K562 (cell line): Measurements from ENCODE around the gene ADCYAP1R1.

ENCODE experiments used
- CBX5 ChIP-seq: IDR thresholded peaks from 2 replicates; pipeline ENCODE4 v1.6.1; 2014; ENCODE audit warnings: low read depth, borderline replicate concordance
- CHD2 ChIP-seq: IDR thresholded peaks from 2 replicates; pipeline ENCODE4 v1.6.1; 2011; ENCODE audit warnings: low read depth, low read length
- CTCF ChIP-seq, 3 experiments: IDR thresholded peaks in 2 of 3; conservative IDR thresholded peaks in 1 of 3; 2 replicates each; pipeline ENCODE4 v1.5.1; 2011 to 2012; ENCODE audit warnings: low read length in 3 of 3, mild to moderate bottlenecking in 3 of 3, control low read depth in 2 of 3, improper control_type of control experiment in 1 of 3, inconsistent platforms in 1 of 3, low read depth in 1 of 3, mixed read lengths in 1 of 3, moderate library complexity in 1 of 3; ENCODE audit not compliant: insufficient read depth in 2 of 3
- GABPA ChIP-seq: fragments of 200-800 bp; sonication (Bioruptor generic); conservative IDR thresholded peaks from 2 replicates; pipeline ENCODE4 v1.6.1; 2016; ENCODE audit warnings: low read depth, missing genetic modification characterization, missing compliant biosample characterization
- MTA3 ChIP-seq: fragments of 450-650 bp; formaldehyde crosslinking; IDR thresholded peaks from 2 replicates; pipeline ENCODE4 v1.6.1; 2017; ENCODE audit warnings: mild to moderate bottlenecking, borderline replicate concordance
- POLR2A ChIP-seq: fragments of 450-650 bp; conservative IDR thresholded peaks from 2 replicates; pipeline ENCODE4 v1.6.1; 2016
- PREB ChIP-seq: sonication (generic); formaldehyde crosslinking; IDR thresholded peaks from 2 replicates; pipeline ENCODE4 v1.8.1; 2023; ENCODE audit warnings: mild to moderate bottlenecking, missing genetic modification reagents
- SETDB1 ChIP-seq: IDR thresholded peaks from one replicate; pipeline ENCODE4 v1.6.1; 2012; ENCODE audit warnings: low read length, control low read depth, inconsistent platforms
- TCF7 ChIP-seq: sonication (generic); IDR thresholded peaks from 2 replicates; pipeline ENCODE4 v1.6.1; 2016; ENCODE audit warnings: antibody characterized with exemption, borderline replicate concordance
- TSHZ1 ChIP-seq: fragments of 250-450 bp; sonication (Bioruptor Pico); IDR thresholded peaks from 2 replicates; pipeline ENCODE4 v1.4.0; 2020; ENCODE audit warnings: mild to moderate bottlenecking, moderate library complexity
- ZNF324 ChIP-seq: fragments of 250-450 bp; sonication (Bioruptor Pico); IDR thresholded peaks from 2 replicates; pipeline ENCODE4 v1.4.0; 2020; ENCODE audit warnings: mild to moderate bottlenecking
- ZNF398 ChIP-seq: fragments of 250-450 bp; sonication (Bioruptor Pico); IDR thresholded peaks from 2 replicates; pipeline ENCODE4 v1.8.0; 2021; ENCODE audit warnings: moderate library complexity, mild to moderate bottlenecking, inconsistent platforms

- TF ChIP-seq ZNF324 (no peak), TSHZ1 (CRISPR knock-in tag) (no peak), PREB (CRISPR knock-in tag) (no peak), CHD2 (no peak), CTCF (IDR thresholded peaks at IDR 0.05 in 2 of 3, conservative IDR thresholded peaks at IDR 0.05 in 1 of 3; ENCODE audit: insufficient read depth in 2 of 3, low read depth in 1 of 3, low read length in 3 of 3) (no peak), SETDB1 (no peak), TCF7 (no peak), MTA3 (no peak), GABPA (no peak), POLR2A (no peak), CBX5 (no peak), ZNF398 (CRISPR knock-in tag) (no peak)
Observed at GRCh38 chr7:31004393-31004792, 47.7 kb upstream of the ADCYAP1R1 start.
